ENCODE measurements around the gene HECW1.

The HECW1 gene

DNA sequence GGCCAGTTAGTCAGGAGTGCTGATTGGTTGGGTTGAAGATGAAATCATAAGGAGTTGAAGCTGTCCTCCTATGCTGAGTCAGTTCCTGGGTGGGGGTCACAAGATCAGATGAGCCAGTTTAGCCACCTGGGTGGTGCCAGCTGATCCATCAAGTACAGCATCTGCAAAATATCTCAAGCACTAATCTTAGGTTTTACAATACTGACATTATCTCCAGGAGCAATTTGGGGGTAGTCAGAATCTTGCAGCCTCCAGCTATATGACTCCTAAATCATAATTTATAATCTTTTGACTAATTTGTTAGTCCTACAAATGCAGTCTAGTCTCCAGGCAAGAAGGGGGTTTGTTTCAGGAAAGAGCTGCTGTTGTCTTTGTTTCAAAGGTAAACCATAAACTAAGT is 286.4 kb downstream of the HECW1 start:
- H3K4me3 ChIP-seq (ENCODE audit: control insufficient read depth, low read depth, low read length), result no peak overlapping the region
- TF ChIP-seq, protein P1, sequence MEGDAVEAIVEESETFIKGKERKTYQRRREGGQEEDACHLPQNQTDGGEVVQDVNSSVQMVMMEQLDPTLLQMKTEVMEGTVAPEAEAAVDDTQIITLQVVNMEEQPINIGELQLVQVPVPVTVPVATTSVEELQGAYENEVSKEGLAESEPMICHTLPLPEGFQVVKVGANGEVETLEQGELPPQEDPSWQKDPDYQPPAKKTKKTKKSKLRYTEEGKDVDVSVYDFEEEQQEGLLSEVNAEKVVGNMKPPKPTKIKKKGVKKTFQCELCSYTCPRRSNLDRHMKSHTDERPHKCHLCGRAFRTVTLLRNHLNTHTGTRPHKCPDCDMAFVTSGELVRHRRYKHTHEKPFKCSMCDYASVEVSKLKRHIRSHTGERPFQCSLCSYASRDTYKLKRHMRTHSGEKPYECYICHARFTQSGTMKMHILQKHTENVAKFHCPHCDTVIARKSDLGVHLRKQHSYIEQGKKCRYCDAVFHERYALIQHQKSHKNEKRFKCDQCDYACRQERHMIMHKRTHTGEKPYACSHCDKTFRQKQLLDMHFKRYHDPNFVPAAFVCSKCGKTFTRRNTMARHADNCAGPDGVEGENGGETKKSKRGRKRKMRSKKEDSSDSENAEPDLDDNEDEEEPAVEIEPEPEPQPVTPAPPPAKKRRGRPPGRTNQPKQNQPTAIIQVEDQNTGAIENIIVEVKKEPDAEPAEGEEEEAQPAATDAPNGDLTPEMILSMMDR (conservative IDR thresholded peaks at IDR 0.05; ENCODE audit: control insufficient read depth, insufficient read depth, low read depth, low read length), result no peak
- DNase-seq (ENCODE audit: low read depth), result no peak

DNA sequence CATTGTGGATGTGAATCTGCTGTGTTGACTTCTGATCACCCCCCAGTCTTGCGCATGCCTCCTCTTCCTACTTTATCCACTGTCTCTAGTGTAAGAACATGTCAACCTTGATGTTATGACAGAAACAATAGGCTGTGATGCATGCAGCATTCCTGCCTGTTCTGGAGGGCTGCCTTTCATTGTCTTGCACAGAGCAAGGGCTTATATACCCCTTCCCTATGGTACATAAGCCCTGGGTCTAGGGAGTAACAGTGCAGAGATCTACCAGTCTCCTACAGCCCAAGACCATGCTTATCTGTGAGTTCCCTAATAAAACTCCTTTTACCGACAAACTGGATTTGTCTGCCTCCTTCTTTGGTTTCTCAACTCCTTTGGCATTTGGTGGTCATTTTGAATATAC is 293.5 kb downstream of the HECW1 start:
- TF ChIP-seq, protein P1 (conservative IDR thresholded peaks at IDR 0.05; ENCODE audit: control insufficient read depth, insufficient read depth, low read depth, low read length), result no peak
- no peak overlapping the region for H3K4me3 ChIP-seq (ENCODE audit: control insufficient read depth, low read depth, low read length)
- no peak for DNase-seq (ENCODE audit: low read depth)

DNA sequence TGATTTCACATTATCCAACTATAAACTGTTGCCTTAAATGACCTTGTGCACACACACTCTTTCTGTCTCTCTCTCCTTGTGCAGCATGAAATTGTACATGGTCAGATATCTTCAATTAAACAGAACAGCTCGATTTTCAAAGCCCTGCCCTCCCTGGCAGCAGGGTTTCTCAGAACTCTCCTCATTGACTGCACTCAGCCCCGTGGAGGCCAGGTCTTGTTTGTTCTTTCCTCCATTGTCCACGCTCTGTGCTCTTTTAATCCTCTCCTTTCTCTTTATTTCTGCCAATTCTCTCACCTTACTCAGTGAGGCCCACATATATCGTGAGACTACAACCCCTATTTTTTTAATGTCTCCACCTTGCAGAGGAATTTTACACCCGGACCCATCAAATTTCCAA is 294.5 kb downstream of the HECW1 start:
- TF ChIP-seq, protein P1 (conservative IDR thresholded peaks at IDR 0.05; ENCODE audit: control insufficient read depth, insufficient read depth, low read depth, low read length), result no peak
- no peak for DNase-seq (ENCODE audit: low read depth)

DNA sequence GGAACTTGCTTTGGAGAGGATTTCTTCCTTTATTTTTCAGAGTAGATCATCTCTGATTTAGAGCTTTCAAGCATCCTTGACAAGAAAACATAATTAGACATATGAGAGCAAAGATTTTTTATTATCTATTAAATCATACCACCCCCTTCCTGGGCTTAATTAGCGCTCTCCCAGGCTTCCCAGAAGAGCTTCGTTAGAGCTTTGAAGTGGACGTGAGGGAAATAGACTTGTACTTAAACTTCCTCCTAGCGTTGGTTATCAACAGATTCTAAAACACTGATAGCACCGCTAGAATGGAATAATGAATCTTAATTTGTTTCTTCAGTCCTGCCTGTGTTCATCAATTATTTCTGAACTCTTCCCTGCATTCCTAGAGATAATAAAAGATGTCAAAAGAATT is 296.5 kb downstream of the HECW1 start:
- no peak for DNase-seq (ENCODE audit: low read depth)
- no peak overlapping the region for H3K4me3 ChIP-seq (ENCODE audit: control insufficient read depth, low read depth, low read length)
- TF ChIP-seq, protein P1 (conservative IDR thresholded peaks at IDR 0.05; ENCODE audit: control insufficient read depth, insufficient read depth, low read depth, low read length), result no peak

More for the DNA sequence above, 294.5 kb downstream of the HECW1 start:
- H3K4me3 ChIP-seq (ENCODE audit: control insufficient read depth, low read depth, low read length), result no peak overlapping the region

DNA sequence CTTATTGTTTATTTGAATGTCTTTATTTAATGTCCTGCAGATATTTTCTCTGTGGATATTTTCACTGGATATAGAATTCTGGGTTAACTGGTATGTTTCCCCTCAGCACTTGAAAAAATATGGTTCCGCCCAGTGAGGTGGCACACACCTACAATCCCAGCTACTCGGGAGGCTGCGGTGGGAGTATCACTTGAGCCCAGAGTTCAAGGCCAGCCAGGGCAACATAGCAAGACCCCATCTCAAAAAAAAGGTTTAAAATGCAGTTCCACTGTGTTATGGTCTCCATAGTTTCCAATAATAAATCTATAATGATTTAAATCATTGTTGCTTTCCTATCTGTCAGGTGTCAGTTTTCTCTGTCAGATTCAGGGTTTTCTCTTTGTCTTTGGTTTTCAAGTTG is 305.0 kb downstream of the HECW1 start:
- TF ChIP-seq, protein P1 (conservative IDR thresholded peaks at IDR 0.05; ENCODE audit: control insufficient read depth, insufficient read depth, low read depth, low read length), result no peak
- DNase-seq (ENCODE audit: low read depth), result no peak

DNA sequence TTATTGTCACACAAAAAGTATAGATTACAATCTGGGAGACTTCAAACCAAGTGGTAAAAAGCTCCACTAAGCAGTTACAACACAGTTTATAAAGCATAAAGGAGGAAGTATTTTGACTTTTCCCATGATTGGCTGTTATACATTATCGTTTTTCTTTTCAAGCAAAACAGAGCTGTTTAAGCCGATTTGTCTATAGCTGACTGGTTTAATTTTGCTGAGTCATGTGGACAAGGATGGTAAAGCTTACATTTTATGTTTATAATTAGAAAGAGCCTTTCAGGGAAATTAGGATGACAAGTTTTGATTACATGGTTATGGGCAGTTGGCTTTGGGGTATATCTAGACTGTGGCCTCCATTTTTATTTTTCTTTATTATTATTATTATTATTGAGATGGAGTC is 318.0 kb downstream of the HECW1 start:
- TF ChIP-seq, protein P1 (conservative IDR thresholded peaks at IDR 0.05; ENCODE audit: control insufficient read depth, insufficient read depth, low read depth, low read length), result no peak
- DNase-seq (ENCODE audit: low read depth), result peak; percentile 1
- H3K4me3 ChIP-seq (ENCODE audit: control insufficient read depth, low read depth, low read length), result no peak overlapping the region

More for the DNA sequence above, 305.0 kb downstream of the HECW1 start:
- no peak overlapping the region for H3K4me3 ChIP-seq (ENCODE audit: control insufficient read depth, low read depth, low read length)

DNA sequence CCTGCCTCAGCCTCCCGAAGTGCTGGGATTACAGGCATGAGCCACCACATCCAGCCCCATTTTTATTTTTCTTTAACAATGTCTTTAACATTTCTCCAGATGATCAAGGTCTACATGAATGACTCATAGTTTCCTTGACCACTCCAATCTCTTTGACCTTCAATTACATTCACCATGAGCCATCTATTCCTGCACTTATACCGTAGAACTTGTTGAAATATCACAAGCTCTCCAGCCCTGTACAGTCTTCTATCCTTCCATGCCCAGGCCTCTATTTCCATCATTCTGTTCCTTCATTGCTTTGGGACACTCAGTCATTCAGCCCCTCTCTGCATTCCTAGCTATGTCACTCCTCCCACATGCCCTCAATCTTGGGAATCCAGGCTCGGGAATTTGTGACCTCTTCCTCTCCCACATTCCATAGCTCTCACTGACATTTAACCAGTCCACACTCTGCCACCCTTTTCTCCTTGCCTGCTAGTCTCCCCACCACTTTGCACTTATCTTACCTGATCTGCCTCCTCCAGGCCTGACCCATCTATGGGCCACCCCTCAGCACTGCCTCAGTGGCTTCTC is 318.7 kb downstream of the HECW1 start:
- no peak overlapping the region for H3K4me3 ChIP-seq (ENCODE audit: control insufficient read depth, low read depth, low read length)
- DNase-seq (ENCODE audit: low read depth), result peak; percentile 28
- TF ChIP-seq, protein P1 (conservative IDR thresholded peaks at IDR 0.05; ENCODE audit: control insufficient read depth, insufficient read depth, low read depth, low read length), result no peak

Data from fibroblast of mammary gland (primary cell).